Measurements from ENCODE around the gene DPP7. TPM values are rescaled to one million over a fixed set of nuclear protein-coding genes. Genes with fewer than 3 reads are reported as not detected.

The DPP7 gene
- total and polyA plus RNA-seq, 9 of the 15 experiments (the other 6 are each of a cell fraction or from before 2014, with no cell fraction given) = 0.99 to 365 (median 132) TPM

DNA sequence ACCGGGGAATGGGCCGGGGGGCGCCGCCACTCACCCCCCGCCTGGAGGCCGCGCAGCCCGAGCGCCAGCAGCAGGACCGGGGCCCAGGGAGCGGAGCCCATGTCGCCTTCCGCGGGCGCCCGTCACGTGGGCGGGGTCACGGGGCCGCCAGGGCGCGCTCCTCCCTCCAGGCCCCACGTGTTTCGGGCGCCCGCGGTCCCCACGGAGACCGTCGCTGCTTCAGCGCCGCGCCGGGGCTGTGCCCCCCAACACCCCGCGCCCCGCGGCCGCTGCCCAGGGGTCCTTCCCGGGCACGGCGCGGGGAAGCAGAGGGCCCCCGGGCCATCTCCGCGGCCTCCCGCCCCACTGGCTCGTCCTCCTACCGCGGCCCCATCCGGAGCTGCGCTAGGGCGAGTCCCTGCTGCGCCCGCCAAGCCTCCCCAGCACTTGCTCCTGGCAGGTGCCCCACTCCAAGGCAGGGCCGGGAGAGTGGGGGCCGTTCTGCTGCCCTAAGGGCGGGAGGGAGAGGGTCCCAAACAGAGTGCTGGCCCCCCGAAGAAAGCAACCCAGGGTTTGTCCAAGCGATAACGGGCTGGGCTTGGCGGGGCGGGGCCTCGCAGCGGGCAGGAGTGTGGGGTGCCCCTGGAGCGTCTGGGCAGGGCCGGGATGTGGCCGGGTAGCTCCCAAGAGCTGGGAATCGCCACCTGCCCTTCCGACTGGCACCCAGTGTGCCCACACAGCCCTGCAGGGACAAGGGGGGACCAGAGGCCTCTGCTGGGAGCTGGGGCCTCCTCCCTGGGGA is at the start of gene DPP7 (continued):
- TF ChIP-seq, protein P1, sequence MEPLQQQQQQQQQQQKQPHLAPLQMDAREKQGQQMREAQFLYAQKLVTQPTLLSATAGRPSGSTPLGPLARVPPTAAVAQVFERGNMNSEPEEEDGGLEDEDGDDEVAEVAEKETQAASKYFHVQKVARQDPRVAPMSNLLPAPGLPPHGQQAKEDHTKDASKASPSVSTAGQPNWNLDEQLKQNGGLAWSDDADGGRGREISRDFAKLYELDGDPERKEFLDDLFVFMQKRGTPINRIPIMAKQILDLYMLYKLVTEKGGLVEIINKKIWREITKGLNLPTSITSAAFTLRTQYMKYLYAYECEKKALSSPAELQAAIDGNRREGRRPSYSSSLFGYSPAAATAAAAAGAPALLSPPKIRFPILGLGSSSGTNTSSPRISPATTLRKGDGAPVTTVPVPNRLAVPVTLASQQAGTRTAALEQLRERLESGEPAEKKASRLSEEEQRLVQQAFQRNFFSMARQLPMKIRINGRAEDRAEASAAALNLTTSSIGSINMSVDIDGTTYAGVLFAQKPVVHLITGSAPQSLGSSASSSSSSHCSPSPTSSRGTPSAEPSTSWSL (CRISPR knock-in tag; IDR thresholded peaks at IDR 0.05; ENCODE audit: borderline replicate concordance) = no peak
- TF ChIP-seq, protein P2, sequence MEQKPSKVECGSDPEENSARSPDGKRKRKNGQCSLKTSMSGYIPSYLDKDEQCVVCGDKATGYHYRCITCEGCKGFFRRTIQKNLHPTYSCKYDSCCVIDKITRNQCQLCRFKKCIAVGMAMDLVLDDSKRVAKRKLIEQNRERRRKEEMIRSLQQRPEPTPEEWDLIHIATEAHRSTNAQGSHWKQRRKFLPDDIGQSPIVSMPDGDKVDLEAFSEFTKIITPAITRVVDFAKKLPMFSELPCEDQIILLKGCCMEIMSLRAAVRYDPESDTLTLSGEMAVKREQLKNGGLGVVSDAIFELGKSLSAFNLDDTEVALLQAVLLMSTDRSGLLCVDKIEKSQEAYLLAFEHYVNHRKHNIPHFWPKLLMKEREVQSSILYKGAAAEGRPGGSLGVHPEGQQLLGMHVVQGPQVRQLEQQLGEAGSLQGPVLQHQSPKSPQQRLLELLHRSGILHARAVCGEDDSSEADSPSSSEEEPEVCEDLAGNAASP (IDR thresholded peaks at IDR 0.05) = no peak
- TF ChIP-seq CC2D1A (IDR thresholded peaks at IDR 0.05) (no peak), GTF2F1 (IDR thresholded peaks at IDR 0.05; ENCODE audit: low read depth, low read length) (no peak), HNRNPH1 (optimal IDR thresholded peaks at IDR 0.05; ENCODE audit: low read depth, low read length) (no peak), E4F1 (CRISPR knock-in tag; IDR thresholded peaks at IDR 0.05; ENCODE audit: borderline replicate concordance) (no peak), ZC3H4 (CRISPR knock-in tag; IDR thresholded peaks at IDR 0.05; ENCODE audit: borderline replicate concordance) (no peak), NRF1 (conservative IDR thresholded peaks at IDR 0.05 in 1 of 2, IDR thresholded peaks at IDR 0.05 in 1 of 2) (peak; percentile 63 to 70), ZNF584 (CRISPR knock-in tag; IDR thresholded peaks at IDR 0.05; ENCODE audit: low read depth) (no peak), IRF2 (CRISPR knock-in tag; IDR thresholded peaks at IDR 0.05) (no peak), KDM1A (IDR thresholded peaks at IDR 0.05) (no peak), ZNF764 (CRISPR knock-in tag; IDR thresholded peaks at IDR 0.05; ENCODE audit: low read depth) (no peak), ZNF165 (CRISPR knock-in tag; IDR thresholded peaks at IDR 0.05; ENCODE audit: borderline replicate concordance) (no peak), MEF2A (IDR thresholded peaks at IDR 0.05; ENCODE audit: control insufficient read depth, low read depth, low read length) (no peak), KDM2B (CRISPR knock-in tag; IDR thresholded peaks at IDR 0.05) (peak; percentile 19; the same call in 1 of the 2 replicates), IRF9 (tag; IDR thresholded peaks at IDR 0.05) (no peak), ZNF239 (CRISPR knock-in tag; IDR thresholded peaks at IDR 0.05) (no peak), ZZZ3 (IDR thresholded peaks at IDR 0.05) (no peak)
- TF ChIP-seq, protein P3, sequence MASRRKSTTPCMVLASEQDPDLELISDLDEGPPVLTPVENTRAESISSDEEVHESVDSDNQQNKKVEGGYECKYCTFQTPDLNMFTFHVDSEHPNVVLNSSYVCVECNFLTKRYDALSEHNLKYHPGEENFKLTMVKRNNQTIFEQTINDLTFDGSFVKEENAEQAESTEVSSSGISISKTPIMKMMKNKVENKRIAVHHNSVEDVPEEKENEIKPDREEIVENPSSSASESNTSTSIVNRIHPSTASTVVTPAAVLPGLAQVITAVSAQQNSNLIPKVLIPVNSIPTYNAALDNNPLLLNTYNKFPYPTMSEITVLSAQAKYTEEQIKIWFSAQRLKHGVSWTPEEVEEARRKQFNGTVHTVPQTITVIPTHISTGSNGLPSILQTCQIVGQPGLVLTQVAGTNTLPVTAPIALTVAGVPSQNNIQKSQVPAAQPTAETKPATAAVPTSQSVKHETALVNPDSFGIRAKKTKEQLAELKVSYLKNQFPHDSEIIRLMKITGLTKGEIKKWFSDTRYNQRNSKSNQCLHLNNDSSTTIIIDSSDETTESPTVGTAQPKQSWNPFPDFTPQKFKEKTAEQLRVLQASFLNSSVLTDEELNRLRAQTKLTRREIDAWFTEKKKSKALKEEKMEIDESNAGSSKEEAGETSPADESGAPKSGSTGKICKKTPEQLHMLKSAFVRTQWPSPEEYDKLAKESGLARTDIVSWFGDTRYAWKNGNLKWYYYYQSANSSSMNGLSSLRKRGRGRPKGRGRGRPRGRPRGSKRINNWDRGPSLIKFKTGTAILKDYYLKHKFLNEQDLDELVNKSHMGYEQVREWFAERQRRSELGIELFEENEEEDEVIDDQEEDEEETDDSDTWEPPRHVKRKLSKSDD (conservative IDR thresholded peaks at IDR 0.05; ENCODE audit: low read length) = no peak

Data from K562 (cell line).